Measurements from ENCODE around the gene M1AP. TPM values are rescaled to one million over a fixed set of nuclear protein-coding genes. Genes with fewer than 3 reads are reported as not detected.

Gene M1AP
- total and polyA plus RNA-seq, 2 of the 8 experiments (the other 6 are each of a cell fraction or from before 2014, with no cell fraction given) = 4.8 TPM

DNA sequence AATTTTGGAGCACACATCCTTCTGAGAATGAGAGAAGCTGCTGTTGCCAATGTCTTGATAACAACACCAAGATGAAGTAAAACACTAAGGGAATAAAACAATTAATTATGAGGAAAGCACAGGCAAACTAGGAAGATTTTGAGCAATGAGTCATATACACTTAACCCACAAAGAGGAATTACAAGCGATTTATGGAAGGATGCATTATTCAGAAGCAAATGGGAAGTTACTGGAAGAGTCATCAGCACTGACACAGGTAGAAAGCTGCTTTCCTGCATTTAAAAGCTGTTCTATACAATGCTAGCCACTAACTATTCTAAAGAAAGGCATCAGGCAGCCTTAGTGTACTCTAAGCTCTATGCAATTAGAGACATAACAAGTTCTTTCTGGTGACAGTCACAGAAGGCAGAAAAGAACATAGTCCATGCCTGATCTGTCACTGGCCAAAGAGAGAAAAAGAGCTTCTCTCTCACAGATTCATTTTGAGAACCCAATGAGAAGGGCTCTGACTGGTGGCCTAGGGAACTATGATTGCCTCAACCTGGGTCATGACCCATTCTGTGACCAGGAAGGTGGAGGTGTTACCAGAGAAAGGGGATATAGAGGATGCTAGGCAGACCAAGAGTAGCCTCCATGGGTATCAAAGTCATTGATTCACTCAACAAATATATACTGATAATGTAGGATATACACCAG lies 45.4 kb downstream of the M1AP start:
- Histone ChIP-seq H3K4me3 (ENCODE audit: extremely low read depth in 1 of 4, insufficient read depth in 2 of 4, low read depth in 3 of 4, low read length in 4 of 4) (no peak overlapping the region), H3K23me2 (ENCODE audit: low read depth, low read length) (peaks cover 2% of the 10 kb centered on the region; the same call in 1 of the 2 replicates), H4K5ac (ENCODE audit: insufficient read length, low read depth, low read length) (no peak overlapping the region), H3K14ac (ENCODE audit: insufficient read length) (no peak overlapping the region), H3K79me2 (ENCODE audit: control insufficient read depth in 1 of 2, insufficient read depth in 2 of 2, low read length in 2 of 2) (no peaks in the 10 kb centered on the region), H2BK15ac (ENCODE audit: low read length) (no peak overlapping the region), H3K4ac (replicated peaks; ENCODE audit: insufficient read length, low read depth, low read length) (no peak overlapping the region), H4K20me1 (replicated peaks in 1 of 2; ENCODE audit: control insufficient read depth in 1 of 2, insufficient read depth in 2 of 2, low read length in 2 of 2) (no peaks in the 10 kb centered on the region), H2BK20ac (ENCODE audit: low read length) (no peak overlapping the region), H3K9ac (replicated peaks in 1 of 4; ENCODE audit: extremely low read depth in 1 of 4, low read depth in 3 of 4, low read length in 3 of 4) (no peak overlapping the region), H3K18ac (ENCODE audit: extremely low read depth, low read length) (no peak overlapping the region), H3K27me3 (replicated peaks in 1 of 4; ENCODE audit: control insufficient read depth in 3 of 4, extremely low read depth in 1 of 4, insufficient read depth in 3 of 4, low read length in 3 of 4) (peaks cover 0 to 2% (median 0%) of the 10 kb centered on the region in 4 experiments; a peak in 1 of 7 replicates), H2BK12ac (ENCODE audit: low read depth, low read length) (no peak overlapping the region), H2BK120ac (replicated peaks; ENCODE audit: low read depth, low read length) (no peak overlapping the region), H3K9me3 (ENCODE audit: insufficient read depth in 2 of 2, low read depth in 1 of 2, low read length in 1 of 2) (no peaks in the 10 kb centered on the region), H3K27ac (ENCODE audit: low read depth, low read length) (no peak overlapping the region), H3K23ac (ENCODE audit: insufficient read length) (no peak overlapping the region), H3K4me1 (replicated peaks in 1 of 4; ENCODE audit: control insufficient read depth in 3 of 4, insufficient read depth in 4 of 4, low read length in 3 of 4) (no peaks in the 10 kb centered on the region), H3K79me1 (ENCODE audit: low read depth, low read length) (no peaks in the 10 kb centered on the region), H4K91ac (replicated peaks; ENCODE audit: insufficient read length, low read length) (no peak overlapping the region), H3K56ac (replicated peaks; ENCODE audit: insufficient read length, low read depth, low read length) (no peak overlapping the region), H2AK5ac (ENCODE audit: low read depth, low read length) (no peak overlapping the region), H2BK5ac (ENCODE audit: low read depth, low read length) (no peak overlapping the region), H3K4me2 (ENCODE audit: insufficient read depth in 1 of 2, low read depth in 2 of 2, low read length in 2 of 2) (no peak overlapping the region), H4K8ac (ENCODE audit: extremely low read depth, insufficient read depth, low read length) (no peak overlapping the region), H3K36me3 (ENCODE audit: control insufficient read depth in 2 of 4, insufficient read depth in 4 of 4, low read length in 3 of 4) (no peaks in the 10 kb centered on the region), H2AFZ (ENCODE audit: low read length) (no peak overlapping the region)
- CTCF ChIA-PET (ENCODE audit: partially characterized antibody) = interaction anchor here (1.2 to 6.4 kb wide), 3 partner anchors 10 to 127 kb away, joined by 3 to 50 read pairs (median 3); no protein-coding TSS in a partner anchor
- POLR2A ChIA-PET (ENCODE audit: partially characterized antibody) = no interaction called here
- FAIRE-seq = no peak
- DNase-seq (ENCODE audit: low read depth in 1 of 2, low spot score in 2 of 2) = no peak
- WGBS, 2 experiments (ENCODE audit: extremely low coverage in 1 of 2, insufficient coverage in 1 of 2, insufficient read length in 1 of 2, insufficient replicate concordance in 2 of 2, low coverage in 1 of 2, low lambda C conversion rate in 2 of 2, missing lambda C conversion rate in 1 of 2) = 67% methylated on average over 1 of the region's 1 CpG; no CpG with 5 or more reads in 1 of the 2 experiments
- TF ChIP-seq EZH2 (IDR thresholded peaks at IDR 0.05; ENCODE audit: low read depth, low read length, severe bottlenecking) (no peak), CBX8 (IDR thresholded peaks at IDR 0.05; ENCODE audit: borderline replicate concordance, low read depth, low read length) (no peak), RAD21 (IDR thresholded peaks at IDR 0.05 in 1 of 2, conservative IDR thresholded peaks at IDR 0.05 in 1 of 2; ENCODE audit: low read depth in 2 of 2, low read length in 2 of 2) (no peak), ASH2L (IDR thresholded peaks at IDR 0.05; ENCODE audit: low read length) (no peak)
